K562 (cell line): ENCODE data around the gene LSP1. TPM values are rescaled to one million over a fixed set of nuclear protein-coding genes. Genes with fewer than 3 reads are reported as not detected.
A peak's percentile ranks its signal among the peaks of the same experiment; 100 is the strongest.

Experiments
- ATAC-seq: fragments of 200-7000 bp; cut with Tn5 transposase; 3 replicates; pipeline ENCODE4 v1.9.1; 2020; ENCODE audit warnings: moderate library complexity
- BruUV-seq: library from RNA; stranded (reverse); fragments of 400-500 nt; replicated peaks from 2 replicates; lab custom pipeline; 2021; lab: Mats Ljungman, UMichigan
- CTCF ChIA-PET: fragments of 300-600 bp; formaldehyde crosslinking; extraction: SDS; loops from one replicate; lab custom pipeline; 2021; ENCODE audit warnings: low intra/inter-chr PET ratio; lab: Yijun Ruan, JAX
- POLR2A ChIA-PET: fragments of 300-600, 350-650 bp; sonication (Branson Sonifier 250); formaldehyde crosslinking; extraction: SDS; loops from one replicate; lab custom pipeline; 2021; ENCODE audit warnings: antibody characterized with exemption, inconsistent platforms; lab: Yijun Ruan, JAX
- DNase-seq, 4 experiments: peaks; one replicate each; pipeline versions ENCODE4 v3.0.0 to v3.0.0-alpha.2; 2011 to 2018; ENCODE audit warnings: low spot score in 3 of 4, mixed read lengths in 3 of 4; ENCODE audit errors: extremely low read depth in 1 of 4
- FAIRE-seq: peaks from 2 replicates; lab custom pipeline; 2011; peaks lifted over from hg19 to GRCh38; lab: Jason Lieb, UNC
- H2AFZ ChIP-seq: 2 replicates; pipeline ENCODE4 v1.6.0; 2011; ENCODE audit warnings: low read depth, low read length, control low read depth, inconsistent platforms
- H3K27ac ChIP-seq: fragments of 200-600 bp; 3 replicates; pipeline ENCODE4 v1.8.0; 2011; ENCODE audit warnings: low read depth, mild to moderate bottlenecking, control low read depth, inconsistent platforms, low read length, moderate library complexity, mixed read lengths; ENCODE audit errors: extremely low read depth
- H3K27me3 ChIP-seq, 2 experiments: fragments of 300-600 bp in 1 of 2; 2 replicates in 1 of 2; 3 replicates in 1 of 2; pipeline versions ENCODE4 v1.6.0 to v1.8.0; 2011; ENCODE audit warnings: inconsistent platforms in 2 of 2, low read length in 2 of 2, mild to moderate bottlenecking in 1 of 2, mixed read lengths in 1 of 2, moderate library complexity in 1 of 2; ENCODE audit not compliant: control insufficient read depth in 2 of 2, insufficient read depth in 2 of 2
- H3K36me3 ChIP-seq: fragments of 300-600 bp; 3 replicates; pipeline ENCODE4 v1.8.0; 2011; ENCODE audit warnings: mild to moderate bottlenecking, low read length, inconsistent platforms; ENCODE audit not compliant: control insufficient read depth, insufficient read depth
- H3K4me1 ChIP-seq, 2 experiments: fragments of 200-600 bp in 1 of 2; replicated peaks in 1 of 2; 2 replicates in 1 of 2; 3 replicates in 1 of 2; pipeline versions ENCODE4 v1.5.1 to v1.8.0; 2011; ENCODE audit warnings: inconsistent platforms in 2 of 2, low read length in 2 of 2, mild to moderate bottlenecking in 1 of 2, mixed read lengths in 1 of 2, moderate library complexity in 1 of 2; ENCODE audit not compliant: control insufficient read depth in 2 of 2, insufficient read depth in 2 of 2
- H3K4me2 ChIP-seq: 2 replicates; pipeline ENCODE4 v1.6.1; 2011; ENCODE audit warnings: low read length, control low read depth, inconsistent platforms, mixed read lengths; ENCODE audit not compliant: insufficient read depth
- H3K4me3 ChIP-seq: fragments of 200-600 bp; sonication (generic), shearing (Covaris generic); 2 replicates; pipeline ENCODE4 v1.5.1; 2016; ENCODE audit warnings: control low read depth, inconsistent platforms
- H3K79me2 ChIP-seq: fragments of 200-600 bp; 3 replicates; pipeline ENCODE4 v1.8.0; 2011; ENCODE audit warnings: low read length, inconsistent platforms; ENCODE audit not compliant: control insufficient read depth, insufficient read depth
- H3K9ac ChIP-seq, 2 experiments: 2 replicates each; pipeline versions ENCODE4 v1.6.0 to v1.6.1; 2011; ENCODE audit warnings: low read depth in 2 of 2, low read length in 2 of 2, control low read depth in 1 of 2, inconsistent platforms in 1 of 2, mild to moderate bottlenecking in 1 of 2, mixed read lengths in 1 of 2; ENCODE audit not compliant: insufficient read depth in 1 of 2
- H3K9me1 ChIP-seq: one replicate; pipeline ENCODE4 v1.6.0; 2011; ENCODE audit warnings: inconsistent platforms, mild to moderate bottlenecking, low read length, moderate library complexity; ENCODE audit not compliant: control insufficient read depth, insufficient read depth
- H3K9me3 ChIP-seq: replicated peaks from 2 replicates; pipeline ENCODE4 v1.5.1; 2011; ENCODE audit warnings: low read depth, low read length, inconsistent platforms; ENCODE audit not compliant: control insufficient read depth, insufficient read depth
- H4K20me1 ChIP-seq: replicated peaks from 2 replicates; pipeline ENCODE4 v1.6.1; 2011; ENCODE audit warnings: low read length, inconsistent platforms, mixed read lengths; ENCODE audit not compliant: control insufficient read depth, insufficient read depth
- ARNT ChIP-seq, 2 experiments: fragments of 450-650 bp; IDR thresholded peaks; 2 replicates each; pipeline ENCODE4 v1.6.1; 2016; ENCODE audit warnings: mild to moderate bottlenecking in 1 of 2
- E2F6 ChIP-seq, 2 experiments: IDR thresholded peaks; 2 replicates each; pipeline ENCODE4 v1.6.1; 2011; ENCODE audit warnings: borderline replicate concordance in 1 of 2, control low read depth in 1 of 2, low read depth in 1 of 2, low read length in 1 of 2, mild to moderate bottlenecking in 1 of 2, mixed read lengths in 1 of 2, moderate library complexity in 1 of 2; ENCODE audit not compliant: insufficient read depth in 1 of 2, insufficient read length in 1 of 2, poor library complexity in 1 of 2, severe bottlenecking in 1 of 2; ENCODE audit errors: extremely low read depth in 1 of 2
- PTTG1 ChIP-seq: fragments of 450-650 bp; IDR thresholded peaks from 2 replicates; pipeline ENCODE4 v1.6.1; 2016; ENCODE audit warnings: low read depth, mild to moderate bottlenecking, missing genetic modification characterization, missing compliant biosample characterization
- RFX5 ChIP-seq: IDR thresholded peaks from 2 replicates; pipeline ENCODE4 v1.6.1; 2011; ENCODE audit warnings: low read depth, mild to moderate bottlenecking, improper control_type of control experiment, low read length
- U2AF2 ChIP-seq: fragments of 200-400 bp; formaldehyde crosslinking; optimal IDR thresholded peaks from 2 replicates; pipeline ENCODE3; 2017; ENCODE audit warnings: low read depth, mild to moderate bottlenecking, low read length
- ZNF224 ChIP-seq: sonication (generic); formaldehyde crosslinking; IDR thresholded peaks from 2 replicates; pipeline ENCODE4 v1.8.0; 2022; ENCODE audit warnings: mild to moderate bottlenecking, missing genetic modification reagents
- WGBS: fragments of 100-300 bp; shearing (Covaris generic); methylation state at CpG from one replicate; pipeline ENCODE4 v1.1.6; 2016; ENCODE audit warnings: low coverage, mixed read lengths; ENCODE audit not compliant: insufficient coverage; ENCODE audit errors: missing lambda C conversion rate; 5-methylcytosine and 5-hydroxymethylcytosine counted together
- in situ Hi-C: fragments of 300-500 bp; cut with MboI; formaldehyde crosslinking; loops from 4 replicates; pipeline ENCODE4 v1.15.0; 2018; ENCODE audit warnings: inconsistent platforms, mixed read lengths
- intact Hi-C: fragments of 100-400 bp; cut with micrococcal nuclease; formaldehyde crosslinking; loops from 2 replicates; pipeline ENCODE4 v1.14.2; 2022
- polyA plus RNA-seq, 8 experiments: library from polyadenylated mRNA; depleted of rRNA in 4 of 8; stranded (reverse) in 5 of 8; unstranded in 3 of 8; fragments of >200 nt; fragmentation: Nextera tagmentation in 2 of 8; fragmentation: Illumina TruSeq in 1 of 8; extraction: Ambion mirVana in 2 of 8; extraction: Trizol in 1 of 8; gene quantifications; 2 replicates each; pipeline versions ENCODE4 v1.2.1 to v1.2.3, GENCODE V29; 2011 to 2014; ENCODE audit warnings: inconsistent platforms in 1 of 8, missing spikeins in 1 of 8
- total RNA-seq, 7 experiments: library from RNA; depleted of rRNA in 6 of 7; stranded (reverse); fragments of >200 nt in 6 of 7; fragmentation: Illumina TruSeq in 2 of 7; extraction: Trizol in 2 of 7; gene quantifications; 2 replicates each; pipeline versions ENCODE4 v1.2.1 to v1.2.3, GENCODE V29; 2011 to 2021; ENCODE audit warnings: low replicate concordance in 1 of 7
- TF ChIP-seq, protein P1 (sequence below): fragments of 200-800 bp; sonication (Bioruptor generic); IDR thresholded peaks from 2 replicates; pipeline ENCODE4 v1.6.1; 2017; ENCODE audit warnings: missing genetic modification characterization, missing compliant biosample characterization
- TF ChIP-seq, protein P2 (sequence below): sonication (generic); formaldehyde crosslinking; IDR thresholded peaks from 2 replicates; pipeline ENCODE4 v1.8.0; 2023; ENCODE audit warnings: missing genetic modification reagents, mild to moderate bottlenecking, borderline replicate concordance

LSP1 gene
- total and polyA plus RNA-seq, 9 of the 15 experiments (the other 6 are each of a cell fraction or from before 2014, with no cell fraction given), result 0.08 to 2.9 (median 0.65) TPM; not detected in 2

- TF ChIP-seq ARNT (IDR thresholded peaks at IDR 0.05) (no peak), E2F6 (IDR thresholded peaks at IDR 0.05; ENCODE audit: borderline replicate concordance in 1 of 2, extremely low read depth in 1 of 2, insufficient read depth in 1 of 2, insufficient read length in 1 of 2, low read depth in 1 of 2, low read length in 1 of 2, poor library complexity in 1 of 2, severe bottlenecking in 1 of 2) (peak; percentile 67 to 74)
Observed at GRCh38 chr11:1926156-1927025, 73.5 kb downstream of the LSP1 start (continued).

DNA sequence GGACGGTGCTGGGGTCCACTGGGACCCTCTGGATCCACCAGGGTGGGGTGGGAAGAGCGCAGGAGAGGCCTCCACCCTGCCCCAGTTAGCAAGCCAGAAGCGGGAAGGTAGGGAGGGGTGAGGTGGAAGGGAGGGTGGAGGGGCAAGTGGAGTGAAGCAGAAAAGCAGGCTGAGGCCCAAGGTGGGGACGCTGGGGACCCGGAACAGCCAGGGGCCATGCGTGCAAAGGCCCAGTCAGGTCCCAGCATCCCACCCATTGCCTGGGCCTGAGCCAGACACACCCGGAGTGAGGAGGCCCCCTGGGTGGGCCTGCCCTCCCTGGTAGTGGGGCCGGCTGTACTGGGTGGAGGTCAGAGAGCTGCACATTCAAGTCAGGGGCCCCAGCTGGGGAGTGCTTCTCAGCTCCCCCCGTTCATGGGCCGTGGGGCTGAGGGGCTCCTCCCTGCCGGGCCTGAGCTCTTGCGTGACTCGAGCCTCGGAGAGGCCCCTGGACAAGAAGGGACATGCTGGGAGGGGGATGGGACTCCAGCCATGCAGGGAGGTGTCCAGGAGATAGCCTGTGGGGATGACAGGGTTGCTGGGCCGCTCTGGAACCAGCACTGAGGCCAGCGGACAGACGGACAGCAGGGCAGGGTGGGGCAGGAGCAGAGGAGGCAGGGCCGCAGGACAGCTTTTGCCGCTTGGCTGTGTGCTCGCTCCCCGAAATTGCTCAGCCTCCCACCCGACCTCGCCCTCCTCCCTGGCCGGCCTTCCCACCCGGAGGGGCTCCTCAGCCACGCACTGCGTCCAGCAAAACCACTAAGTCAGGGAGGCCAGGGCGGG is 74.4 kb downstream of the LSP1 start:
- no peak for DNase-seq
- Histone ChIP-seq H3K27ac (no peak overlapping the region), H4K20me1 (peaks cover 19% of the 10 kb centered on the region; the same call in 1 of the 2 replicates), H3K9me1 (no peaks in the 10 kb centered on the region), H3K4me1 (peaks cover 0 to 43% of the 10 kb centered on the region in 2 experiments; a peak in 2 of 5 replicates), H3K4me2 (no peak overlapping the region), H2AFZ (no peak overlapping the region), H3K27me3 (peaks cover 28 to 80% of the 10 kb centered on the region in 2 experiments; a peak in 3 of 5 replicates), H3K4me3 (no peak overlapping the region), H3K79me2 (no peaks in the 10 kb centered on the region), H3K9me3 (no peaks in the 10 kb centered on the region), H3K9ac (peak overlapping the region in 1 of 2 experiments; percentile 17; a peak in 2 of 4 replicates), H3K36me3 (no peaks in the 10 kb centered on the region)
- POLR2A ChIA-PET, result interaction anchor here (0.7 kb wide), 1 partner anchor 8 kb away, joined by 3 read pairs; no protein-coding TSS in a partner anchor
- 13% methylated on average over 23 of the region's 28 CpGs for WGBS
- intact Hi-C loops, result no loop called here
- no peak for FAIRE-seq
- CTCF ChIA-PET, result no interaction called here
- ATAC-seq, result peak; percentile 22; the same call in 2 of the 3 replicates
- in situ Hi-C loops, result no loop called here
- no TSS peak for BruUV-seq
- TF ChIP-seq RFX5, result no peak
- no peak for TF ChIP-seq U2AF2
- TF ChIP-seq, protein P1, sequence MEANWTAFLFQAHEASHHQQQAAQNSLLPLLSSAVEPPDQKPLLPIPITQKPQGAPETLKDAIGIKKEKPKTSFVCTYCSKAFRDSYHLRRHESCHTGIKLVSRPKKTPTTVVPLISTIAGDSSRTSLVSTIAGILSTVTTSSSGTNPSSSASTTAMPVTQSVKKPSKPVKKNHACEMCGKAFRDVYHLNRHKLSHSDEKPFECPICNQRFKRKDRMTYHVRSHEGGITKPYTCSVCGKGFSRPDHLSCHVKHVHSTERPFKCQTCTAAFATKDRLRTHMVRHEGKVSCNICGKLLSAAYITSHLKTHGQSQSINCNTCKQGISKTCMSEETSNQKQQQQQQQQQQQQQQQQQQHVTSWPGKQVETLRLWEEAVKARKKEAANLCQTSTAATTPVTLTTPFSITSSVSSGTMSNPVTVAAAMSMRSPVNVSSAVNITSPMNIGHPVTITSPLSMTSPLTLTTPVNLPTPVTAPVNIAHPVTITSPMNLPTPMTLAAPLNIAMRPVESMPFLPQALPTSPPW (CRISPR knock-in tag), result no peak
- no peak for TF ChIP-seq PTTG1
- TF ChIP-seq, protein P2, sequence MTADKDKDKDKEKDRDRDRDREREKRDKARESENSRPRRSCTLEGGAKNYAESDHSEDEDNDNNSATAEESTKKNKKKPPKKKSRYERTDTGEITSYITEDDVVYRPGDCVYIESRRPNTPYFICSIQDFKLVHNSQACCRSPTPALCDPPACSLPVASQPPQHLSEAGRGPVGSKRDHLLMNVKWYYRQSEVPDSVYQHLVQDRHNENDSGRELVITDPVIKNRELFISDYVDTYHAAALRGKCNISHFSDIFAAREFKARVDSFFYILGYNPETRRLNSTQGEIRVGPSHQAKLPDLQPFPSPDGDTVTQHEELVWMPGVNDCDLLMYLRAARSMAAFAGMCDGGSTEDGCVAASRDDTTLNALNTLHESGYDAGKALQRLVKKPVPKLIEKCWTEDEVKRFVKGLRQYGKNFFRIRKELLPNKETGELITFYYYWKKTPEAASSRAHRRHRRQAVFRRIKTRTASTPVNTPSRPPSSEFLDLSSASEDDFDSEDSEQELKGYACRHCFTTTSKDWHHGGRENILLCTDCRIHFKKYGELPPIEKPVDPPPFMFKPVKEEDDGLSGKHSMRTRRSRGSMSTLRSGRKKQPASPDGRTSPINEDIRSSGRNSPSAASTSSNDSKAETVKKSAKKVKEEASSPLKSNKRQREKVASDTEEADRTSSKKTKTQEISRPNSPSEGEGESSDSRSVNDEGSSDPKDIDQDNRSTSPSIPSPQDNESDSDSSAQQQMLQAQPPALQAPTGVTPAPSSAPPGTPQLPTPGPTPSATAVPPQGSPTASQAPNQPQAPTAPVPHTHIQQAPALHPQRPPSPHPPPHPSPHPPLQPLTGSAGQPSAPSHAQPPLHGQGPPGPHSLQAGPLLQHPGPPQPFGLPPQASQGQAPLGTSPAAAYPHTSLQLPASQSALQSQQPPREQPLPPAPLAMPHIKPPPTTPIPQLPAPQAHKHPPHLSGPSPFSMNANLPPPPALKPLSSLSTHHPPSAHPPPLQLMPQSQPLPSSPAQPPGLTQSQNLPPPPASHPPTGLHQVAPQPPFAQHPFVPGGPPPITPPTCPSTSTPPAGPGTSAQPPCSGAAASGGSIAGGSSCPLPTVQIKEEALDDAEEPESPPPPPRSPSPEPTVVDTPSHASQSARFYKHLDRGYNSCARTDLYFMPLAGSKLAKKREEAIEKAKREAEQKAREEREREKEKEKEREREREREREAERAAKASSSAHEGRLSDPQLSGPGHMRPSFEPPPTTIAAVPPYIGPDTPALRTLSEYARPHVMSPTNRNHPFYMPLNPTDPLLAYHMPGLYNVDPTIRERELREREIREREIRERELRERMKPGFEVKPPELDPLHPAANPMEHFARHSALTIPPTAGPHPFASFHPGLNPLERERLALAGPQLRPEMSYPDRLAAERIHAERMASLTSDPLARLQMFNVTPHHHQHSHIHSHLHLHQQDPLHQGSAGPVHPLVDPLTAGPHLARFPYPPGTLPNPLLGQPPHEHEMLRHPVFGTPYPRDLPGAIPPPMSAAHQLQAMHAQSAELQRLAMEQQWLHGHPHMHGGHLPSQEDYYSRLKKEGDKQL (CRISPR knock-in tag), result no peak
- no peak for TF ChIP-seq ZNF224 (CRISPR knock-in tag)
